NCI-H2029 treated with DMSO at 0.1 percent for 48 hours (cell line): ENCODE measurements around the gene ADD3.

ENCODE experiments used
- DNase-seq: peaks from one replicate; lab custom pipeline; 2025; lab: John Stamatoyannopoulos, UW

ADD3 gene

GRCh38 chr10:110067960-110068770 is 60.4 kb downstream of the ADD3 start:
- no peak for DNase-seq

GRCh38 chr10:110068780-110069179 is 61.0 kb downstream of the ADD3 start:
- DNase-seq = no peak

- DNase-seq = no peak
These were observed 61.8 kb downstream of the ADD3 start for GRCh38 chr10:110069502-110069982.

- DNase-seq = no peak
These were observed 66.1 kb downstream of the ADD3 start for GRCh38 chr10:110073896-110074295.

GRCh38 chr10:110074298-110074697 is 66.5 kb downstream of the ADD3 start:
- no peak for DNase-seq

- no peak for DNase-seq
These were observed 67.2 kb downstream of the ADD3 start for GRCh38 chr10:110074758-110075671.

GRCh38 chr10:110075686-110076085 is 67.9 kb downstream of the ADD3 start:
- no peak for DNase-seq

- DNase-seq = no peak
These were observed 69.0 kb downstream of the ADD3 start for GRCh38 chr10:110076559-110077318.

- no peak for DNase-seq
These were observed 69.8 kb downstream of the ADD3 start for GRCh38 chr10:110077436-110078130.

- no peak for DNase-seq
These were observed 70.5 kb downstream of the ADD3 start for GRCh38 chr10:110078317-110078716.

- peak; percentile 10 for DNase-seq
These were observed 74.1 kb downstream of the ADD3 start for GRCh38 chr10:110081911-110082310.

- DNase-seq = peak; percentile 44
These were observed 76.1 kb downstream of the ADD3 start for GRCh38 chr10:110083884-110084283.

- no peak for DNase-seq
These were observed 79.9 kb downstream of the ADD3 start for GRCh38 chr10:110087682-110088081.

- DNase-seq = no peak
These were observed 80.8 kb downstream of the ADD3 start for GRCh38 chr10:110088367-110089104.

GRCh38 chr10:110091830-110092229 is 84.0 kb downstream of the ADD3 start:
- DNase-seq = no peak

- no peak for DNase-seq
These were observed 85.9 kb downstream of the ADD3 start for GRCh38 chr10:110093722-110094121.

GRCh38 chr10:110094786-110095185 is 87.0 kb downstream of the ADD3 start:
- no peak for DNase-seq

GRCh38 chr10:110101464-110102144 is 93.8 kb downstream of the ADD3 start:
- DNase-seq = no peak

- DNase-seq = no peak
These were observed 96.2 kb downstream of the ADD3 start for GRCh38 chr10:110103921-110104461.

- DNase-seq = no peak
These were observed 98.1 kb downstream of the ADD3 start for GRCh38 chr10:110105873-110106272.
